Gastrocnemius medialis (tissue), 4 donors: ENCODE results near the gene ALMS1. TPM values are rescaled to one million over a fixed set of nuclear protein-coding genes. Genes with fewer than 3 reads are reported as not detected.
"Not testable (repeated sequence)": the region's sequence is repeated elsewhere in the genome, so short reads cannot be mapped to it uniquely, and the experiment has no call there.

Experiments used
- ATAC-seq, 2 donors: fragments of 150-250 bp; one replicate each; pipeline ENCODE4 v1.9.1; 2016
- DNase-seq, 2 donors: peaks; one replicate each; pipeline ENCODE4 v3.0.0-alpha.2; 2019
- H3K27ac ChIP-seq, 4 donors: fragments of 200-600 bp; sonication (generic); 1 replicate in 1 of 4; 2 replicates in 3 of 4; pipeline ENCODE4 v1.5.1; 2016 to 2018; ENCODE audit warnings: mild to moderate bottlenecking in 2 of 4, moderate library complexity in 1 of 4
- H3K27me3 ChIP-seq, 3 donors: fragments of 200-600 bp; sonication (generic) in 2 of 3; 1 replicate in 1 of 3; 2 replicates in 2 of 3; pipeline versions ENCODE4 v1.5.1 to v1.6.0; 2016 to 2019; ENCODE audit warnings: mild to moderate bottlenecking in 1 of 3, moderate library complexity in 1 of 3
- H3K36me3 ChIP-seq, 2 donors: fragments of 200-600 bp; sonication (generic) in 1 of 2; one replicate each; pipeline ENCODE4 v1.5.1; 2017 to 2018
- H3K4me1 ChIP-seq, 2 donors: fragments of 200-600 bp; sonication (generic) in 1 of 2; one replicate each; pipeline ENCODE4 v1.5.1; 2016 to 2017; ENCODE audit warnings: mild to moderate bottlenecking in 2 of 2
- H3K4me3 ChIP-seq, 4 donors: fragments of 200-600 bp; sonication (generic) in 3 of 4; 1 replicate in 1 of 4; 2 replicates in 3 of 4; pipeline ENCODE4 v1.5.1; 2016 to 2019; ENCODE audit warnings: mild to moderate bottlenecking in 2 of 4
- H3K9me3 ChIP-seq, 3 donors: fragments of 200-600 bp; sonication (generic) in 2 of 3; 1 replicate in 1 of 3; 2 replicates in 2 of 3; pipeline ENCODE4 v1.5.1; 2016 to 2019
- POLR2A ChIP-seq, 2 donors: fragments of 450-650 bp; IDR thresholded peaks; one replicate each; pipeline ENCODE4 v1.6.1; 2017; ENCODE audit warnings: antibody characterized with exemption in 2 of 2, mild to moderate bottlenecking in 2 of 2, moderate library complexity in 2 of 2
- in situ Hi-C, 4 donors: fragments of 200-750 bp; cut with MboI; loops; one replicate each; pipeline versions ENCODE4 v1.15.0 to v1.8.0; 2017; ENCODE audit warnings: low sequenced_read_pairs in 4 of 4
- intact Hi-C: fragments of 100-400 bp; cut with DNase I; formaldehyde crosslinking; loops from one replicate; pipeline ENCODE4 v1.15.1; 2023; ENCODE audit warnings: low total_unique reads
- total RNA-seq, 4 donors: library from RNA; depleted of rRNA; stranded (reverse); fragments of >200 nt; gene quantifications; one replicate each; pipeline versions ENCODE4 v1.1.0 to v1.2.3, GENCODE V29; 2016
- TF ChIP-seq, protein P1 (sequence below), 5 experiments: fragments of 450-650 bp in 3 of 5; fragments of 200-600 bp in 2 of 5; sonication (generic) in 2 of 5; IDR thresholded peaks in 4 of 5; conservative IDR thresholded peaks in 1 of 5; 1 replicate in 4 of 5; 2 replicates in 1 of 5; pipeline ENCODE4 v1.5.1; 2016 to 2019; ENCODE audit warnings: antibody characterized with exemption in 5 of 5, mild to moderate bottlenecking in 3 of 5, moderate library complexity in 3 of 5

Gene ALMS1
- total RNA-seq, 4 donors from 2014 or later = 10.0 to 18.1 (median 13.9) TPM

DNA sequence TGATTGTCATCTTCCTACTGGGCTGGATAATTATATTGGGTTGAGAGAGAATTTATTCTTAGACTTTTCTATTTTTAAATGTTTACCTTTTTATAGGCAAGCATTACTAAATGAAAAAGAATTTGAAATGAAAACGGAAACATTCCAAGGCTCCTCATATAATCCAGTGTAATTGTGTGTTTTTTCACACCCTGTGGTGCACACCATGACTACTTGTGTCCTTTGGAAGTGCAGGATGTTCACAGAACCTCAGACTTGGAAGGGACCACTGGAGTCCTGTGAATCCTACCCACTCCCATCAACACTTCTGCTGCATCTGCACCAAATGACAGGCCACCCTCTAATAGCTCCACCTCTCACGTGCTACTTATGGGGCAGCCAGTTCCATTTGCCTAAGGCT is 208.6 kb downstream of the ALMS1 start:
- DNase-seq (no peak), ATAC-seq (no peak)
- no peaks in the 10 kb centered on the region for H3K9me3 ChIP-seq
- H3K27me3 ChIP-seq = no peaks in the 10 kb centered on the region
- H3K4me1 ChIP-seq = no peaks in the 10 kb centered on the region
- H3K27ac ChIP-seq = no peak overlapping the region
- no peaks in the 10 kb centered on the region for H3K36me3 ChIP-seq
- in situ Hi-C loops = no loop called here
- TF ChIP-seq POLR2A (IDR thresholded peaks at IDR 0.05) = no peak
- TF ChIP-seq, protein P1, sequence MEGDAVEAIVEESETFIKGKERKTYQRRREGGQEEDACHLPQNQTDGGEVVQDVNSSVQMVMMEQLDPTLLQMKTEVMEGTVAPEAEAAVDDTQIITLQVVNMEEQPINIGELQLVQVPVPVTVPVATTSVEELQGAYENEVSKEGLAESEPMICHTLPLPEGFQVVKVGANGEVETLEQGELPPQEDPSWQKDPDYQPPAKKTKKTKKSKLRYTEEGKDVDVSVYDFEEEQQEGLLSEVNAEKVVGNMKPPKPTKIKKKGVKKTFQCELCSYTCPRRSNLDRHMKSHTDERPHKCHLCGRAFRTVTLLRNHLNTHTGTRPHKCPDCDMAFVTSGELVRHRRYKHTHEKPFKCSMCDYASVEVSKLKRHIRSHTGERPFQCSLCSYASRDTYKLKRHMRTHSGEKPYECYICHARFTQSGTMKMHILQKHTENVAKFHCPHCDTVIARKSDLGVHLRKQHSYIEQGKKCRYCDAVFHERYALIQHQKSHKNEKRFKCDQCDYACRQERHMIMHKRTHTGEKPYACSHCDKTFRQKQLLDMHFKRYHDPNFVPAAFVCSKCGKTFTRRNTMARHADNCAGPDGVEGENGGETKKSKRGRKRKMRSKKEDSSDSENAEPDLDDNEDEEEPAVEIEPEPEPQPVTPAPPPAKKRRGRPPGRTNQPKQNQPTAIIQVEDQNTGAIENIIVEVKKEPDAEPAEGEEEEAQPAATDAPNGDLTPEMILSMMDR (IDR thresholded peaks at IDR 0.05 in 4 of 5, conservative IDR thresholded peaks at IDR 0.05 in 1 of 5) = no peak
- H3K4me3 ChIP-seq = no peak overlapping the region
- intact Hi-C loops = no loop called here

DNA sequence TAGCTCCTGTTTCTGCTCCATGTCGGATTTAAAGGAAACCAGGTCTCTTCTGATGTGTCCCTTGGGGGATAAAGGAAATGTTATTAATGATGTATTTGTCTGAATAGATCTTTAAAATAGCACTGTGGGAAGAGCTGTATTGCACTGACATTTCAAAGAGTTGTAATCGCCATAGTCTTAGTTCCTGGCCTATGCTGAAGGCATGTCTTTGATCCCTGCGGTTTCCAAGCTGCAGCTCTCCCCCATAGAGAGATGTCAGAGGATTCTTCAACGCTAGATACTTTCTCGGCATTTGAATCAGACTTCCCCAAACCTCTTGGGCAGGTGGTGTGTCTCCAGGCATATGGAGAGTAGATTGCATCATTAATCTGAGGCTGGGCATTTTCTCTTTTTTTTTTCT is 216.1 kb downstream of the ALMS1 start:
- intact Hi-C loops = no loop called here

DNA sequence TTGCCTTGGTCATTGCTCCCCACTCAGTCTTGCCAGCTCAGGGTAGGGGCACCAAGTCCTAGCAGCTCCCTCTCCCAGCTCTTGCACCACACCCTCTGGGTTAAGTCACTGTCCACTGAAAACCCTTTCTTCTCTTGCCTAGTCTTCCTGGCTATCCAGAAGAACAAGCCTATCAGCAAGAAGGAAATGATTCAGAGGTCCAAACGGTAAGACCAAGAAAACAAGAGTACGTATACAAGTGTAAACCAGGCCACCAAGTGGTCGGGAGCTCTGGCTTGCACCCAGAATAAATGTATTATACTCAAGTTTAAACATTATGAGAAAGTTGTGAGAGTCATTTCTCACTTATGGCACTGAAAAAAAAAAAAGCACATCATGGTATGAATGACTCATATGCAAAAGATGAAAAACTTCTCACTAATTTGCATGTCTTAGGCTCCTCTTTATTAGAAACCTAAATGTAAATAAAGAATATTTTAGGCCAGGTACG is 217.5 kb downstream of the ALMS1 start:
- H3K4me3 ChIP-seq, DNase-seq, H3K27me3 ChIP-seq, intact Hi-C loops, in situ Hi-C loops, H3K27ac ChIP-seq, H3K9me3 ChIP-seq, ATAC-seq, H3K4me1 ChIP-seq: not testable (repeated sequence)
- H3K36me3 ChIP-seq = peaks cover 4 to 38% of the 10 kb centered on the region in 2 donors

More for the DNA sequence above, 216.1 kb downstream of the ALMS1 start:
- DNase-seq (no peak), ATAC-seq (no peak)
- H3K36me3 ChIP-seq = peaks cover 4 to 38% of the 10 kb centered on the region in 2 donors
- H3K27me3 ChIP-seq = no peaks in the 10 kb centered on the region
- H3K9me3 ChIP-seq = no peaks in the 10 kb centered on the region
- no peak overlapping the region for H3K27ac ChIP-seq
- TF ChIP-seq, protein P1 (IDR thresholded peaks at IDR 0.05 in 4 of 5, conservative IDR thresholded peaks at IDR 0.05 in 1 of 5) = no peak
- no peak for TF ChIP-seq POLR2A (IDR thresholded peaks at IDR 0.05)
- in situ Hi-C loops = no loop called here
- H3K4me3 ChIP-seq = no peak overlapping the region
- H3K4me1 ChIP-seq = no peaks in the 10 kb centered on the region

DNA sequence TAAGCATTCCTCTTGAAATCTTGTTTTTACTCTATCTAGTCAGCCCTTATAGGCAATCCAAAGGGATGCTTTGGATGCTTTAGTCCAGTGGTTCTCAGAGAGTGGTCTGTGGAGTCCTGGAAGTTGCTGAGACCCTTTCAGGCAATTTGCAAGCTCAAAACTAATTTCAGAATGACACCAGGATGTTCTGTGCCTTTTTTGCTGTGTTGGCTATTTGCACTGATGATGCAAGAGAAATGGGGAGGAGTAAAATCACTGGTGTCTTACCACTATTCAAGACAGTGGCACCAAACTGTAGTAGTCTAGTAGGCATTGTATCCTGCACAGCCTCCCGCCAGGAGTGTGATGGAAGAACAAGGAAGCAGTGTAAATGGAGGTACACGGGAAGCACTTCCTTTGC is 219.0 kb downstream of the ALMS1 start:
- H3K4me1 ChIP-seq, H3K27me3 ChIP-seq, intact Hi-C loops, DNase-seq, H3K4me3 ChIP-seq, H3K27ac ChIP-seq, ATAC-seq, H3K9me3 ChIP-seq, in situ Hi-C loops: not testable (repeated sequence)
- H3K36me3 ChIP-seq = peaks cover 4 to 38% of the 10 kb centered on the region in 2 donors

DNA sequence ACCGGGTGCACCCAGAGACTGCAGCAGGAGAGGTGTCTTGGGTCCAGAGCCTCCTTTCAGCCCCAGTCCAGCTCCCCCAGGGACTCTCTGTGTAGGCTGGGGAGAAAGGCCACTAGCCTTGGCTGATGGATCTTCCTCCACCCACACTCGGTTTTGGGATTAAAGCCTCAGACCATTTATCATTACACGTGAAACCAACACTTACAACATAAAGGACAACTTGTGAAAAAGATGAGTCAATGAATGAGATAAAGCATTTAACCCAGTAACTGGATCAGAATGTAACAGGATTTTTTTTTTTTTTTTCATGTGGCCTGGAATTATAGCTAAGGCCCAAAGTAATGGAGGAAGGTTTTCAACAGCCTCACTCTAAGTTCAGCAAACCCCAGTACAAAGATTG is 224.5 kb downstream of the ALMS1 start:
- DNase-seq (no peak), ATAC-seq (no peak)
- no peaks in the 10 kb centered on the region for H3K4me1 ChIP-seq
- H3K27me3 ChIP-seq = no peaks in the 10 kb centered on the region
- H3K4me3 ChIP-seq = no peak overlapping the region
- TF ChIP-seq, protein P1 (IDR thresholded peaks at IDR 0.05 in 4 of 5, conservative IDR thresholded peaks at IDR 0.05 in 1 of 5) = no peak
- no peak for TF ChIP-seq POLR2A (IDR thresholded peaks at IDR 0.05)
- no peak overlapping the region for H3K27ac ChIP-seq
- no peaks in the 10 kb centered on the region for H3K9me3 ChIP-seq
- in situ Hi-C loops (loop anchor here in 1 of 4 donors (10.0 kb wide), 1 partner anchor 85 kb away; no protein-coding TSS in a partner anchor), intact Hi-C loops (no loop called here)
- no peaks in the 10 kb centered on the region for H3K36me3 ChIP-seq

DNA sequence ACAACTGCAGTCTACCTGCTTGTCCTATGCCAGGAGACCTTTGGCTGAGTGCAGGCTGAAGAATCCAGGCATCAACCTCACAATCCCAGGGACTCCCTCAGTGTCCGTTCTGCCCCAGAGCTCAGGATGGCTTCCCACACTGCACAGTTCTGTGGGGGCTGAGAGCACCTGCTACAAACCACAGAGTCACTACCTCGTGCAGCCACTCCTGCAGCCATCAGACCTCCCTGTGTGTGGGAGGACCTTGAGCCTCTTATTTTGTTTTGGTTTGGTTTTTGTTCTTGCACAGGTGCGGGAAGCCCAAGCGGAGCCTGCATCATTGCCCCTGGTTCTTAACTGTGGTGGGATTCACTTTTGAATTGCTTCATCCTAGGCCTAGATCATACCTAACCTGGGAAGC is 225.6 kb downstream of the ALMS1 start:
- ATAC-seq (no peak), DNase-seq (no peak)
- TF ChIP-seq, protein P1 (IDR thresholded peaks at IDR 0.05 in 4 of 5, conservative IDR thresholded peaks at IDR 0.05 in 1 of 5) = no peak
- TF ChIP-seq POLR2A (IDR thresholded peaks at IDR 0.05) = no peak
- intact Hi-C loops = no loop called here
- in situ Hi-C loops = loop anchor here in 1 of 4 donors (10.0 kb wide), 1 partner anchor 84 kb away; no protein-coding TSS in a partner anchor
- Histone ChIP-seq H3K4me3 (no peak overlapping the region), H3K36me3 (no peaks in the 10 kb centered on the region), H3K27me3 (no peaks in the 10 kb centered on the region), H3K9me3 (no peaks in the 10 kb centered on the region), H3K27ac (no peak overlapping the region), H3K4me1 (no peaks in the 10 kb centered on the region)
